Measurements from ENCODE around the gene UGT3A1.

- TF ChIP-seq POLR2A (IDR thresholded peaks at IDR 0.05) (no peak), CTCF (IDR thresholded peaks at IDR 0.05) (peak in 4 of 6 experiments; percentile 34 to 79 (median 74))
Observed at GRCh38 chr5:35963381-35963843, 27.8 kb downstream of the UGT3A1 start.

Measured in Peyer's patch (tissue), 4 donors.